ENCODE measurements around the gene HOMER3.

The HOMER3 gene

GRCh38 chr19:18889949-18890745 is 50.9 kb downstream of the HOMER3 start:
- no peaks in the 10 kb centered on the region for H3K27me3 Mint-ChIP-seq (ENCODE audit: low read depth)
- no peaks in the 10 kb centered on the region for H3K9me3 Mint-ChIP-seq
- H3K27ac Mint-ChIP-seq: no peak overlapping the region
- TF ChIP-seq CTCF (IDR thresholded peaks at IDR 0.05; ENCODE audit: unreplicated experiment in 3 of 3): no peak
- H3K4me1 Mint-ChIP-seq: no peaks in the 10 kb centered on the region
- no peak overlapping the region for H3K4me3 Mint-ChIP-seq
- peaks cover 12% of the 10 kb centered on the region for H3K36me3 Mint-ChIP-seq (ENCODE audit: low read depth)

GRCh38 chr19:18886972-18887371 is 54.0 kb downstream of the HOMER3 start:
- no peak for TF ChIP-seq CTCF (IDR thresholded peaks at IDR 0.05; ENCODE audit: unreplicated experiment in 3 of 3)
- Mint-ChIP-seq H3K36me3 (ENCODE audit: low read depth) (peaks cover 21% of the 10 kb centered on the region), H3K4me3 (no peak overlapping the region), H3K4me1 (no peaks in the 10 kb centered on the region), H3K27me3 (ENCODE audit: low read depth) (no peaks in the 10 kb centered on the region), H3K27ac (no peak overlapping the region), H3K9me3 (no peaks in the 10 kb centered on the region)

- Mint-ChIP-seq H3K36me3 (ENCODE audit: low read depth) (peaks cover 31% of the 10 kb centered on the region), H3K4me1 (no peaks in the 10 kb centered on the region), H3K9me3 (no peaks in the 10 kb centered on the region), H3K4me3 (no peak overlapping the region), H3K27me3 (ENCODE audit: low read depth) (no peaks in the 10 kb centered on the region), H3K27ac (no peak overlapping the region)
- no peak for TF ChIP-seq CTCF (IDR thresholded peaks at IDR 0.05; ENCODE audit: unreplicated experiment in 3 of 3)
Observed at GRCh38 chr19:18883526-18884304, 57.3 kb downstream of the HOMER3 start.

GRCh38 chr19:18881491-18881890 is 59.5 kb downstream of the HOMER3 start:
- no peak overlapping the region for H3K27ac Mint-ChIP-seq
- peaks cover 44% of the 10 kb centered on the region for H3K36me3 Mint-ChIP-seq (ENCODE audit: low read depth)
- no peaks in the 10 kb centered on the region for H3K4me1 Mint-ChIP-seq
- peaks cover 10% of the 10 kb centered on the region for H3K9me3 Mint-ChIP-seq
- H3K4me3 Mint-ChIP-seq: no peak overlapping the region
- no peaks in the 10 kb centered on the region for H3K27me3 Mint-ChIP-seq (ENCODE audit: low read depth)
- no peak for TF ChIP-seq CTCF (IDR thresholded peaks at IDR 0.05; ENCODE audit: unreplicated experiment in 3 of 3)

GRCh38 chr19:18879579-18880373 is 61.2 kb downstream of the HOMER3 start:
- Mint-ChIP-seq H3K27me3 (ENCODE audit: low read depth) (no peaks in the 10 kb centered on the region), H3K4me3 (no peak overlapping the region), H3K36me3 (ENCODE audit: low read depth) (peaks cover 58% of the 10 kb centered on the region), H3K4me1 (no peaks in the 10 kb centered on the region), H3K9me3 (peaks cover 13% of the 10 kb centered on the region), H3K27ac (no peak overlapping the region)
- TF ChIP-seq CTCF (IDR thresholded peaks at IDR 0.05; ENCODE audit: unreplicated experiment in 3 of 3): no peak
